ENCODE data around the gene VPS35L. TPM values are rescaled to one million over a fixed set of nuclear protein-coding genes. Genes with fewer than 3 reads are reported as not detected.

Gene VPS35L
- total and polyA plus RNA-seq, 4 donors, result 27.4 to 65.4 (median 47.1) TPM

GRCh38 chr16:19528666-19529065, 26.8 kb upstream of the VPS35L start:
- Histone ChIP-seq H3K27ac (ENCODE audit: low read depth in 1 of 2, low read length in 1 of 2) (no peak overlapping the region), H3K9ac (ENCODE audit: insufficient read depth in 1 of 2, low read length in 2 of 2) (no peak overlapping the region), H3K4me1 (ENCODE audit: control insufficient read depth in 5 of 5, insufficient read depth in 5 of 5, low read length in 5 of 5) (peaks cover 0 to 16% (median 4%) of the 10 kb centered on the region in 5 donors), H3K36me3 (ENCODE audit: control insufficient read depth in 4 of 4, insufficient read depth in 4 of 4, low read length in 4 of 4) (peaks cover 4 to 30% (median 14%) of the 10 kb centered on the region in 4 donors), H3K9me3 (ENCODE audit: control insufficient read depth in 4 of 4, insufficient read depth in 3 of 4, low read length in 3 of 4) (no peaks in the 10 kb centered on the region), H3K27me3 (ENCODE audit: control insufficient read depth in 3 of 3, insufficient read depth in 3 of 3, low read length in 2 of 3) (no peaks in the 10 kb centered on the region), H3K4me3 (no peak overlapping the region)
- TF ChIP-seq CTCF (IDR thresholded peaks at IDR 0.05; ENCODE audit: control extremely low read depth, extremely low read depth), result no peak
- ATAC-seq (ENCODE audit: insufficient read depth, low FRiP score), result no peak
- WGBS, 2 donors, result 97 to 98% methylated on average over 3 of the region's 3 CpGs
- DNase-seq, result no peak

GRCh38 chr16:19532601-19533000, 22.9 kb upstream of the VPS35L start:
- WGBS, 2 donors, result 61 to 87% methylated on average over 1 of the region's 1 CpG
- no peak overlapping the region for H3K4me3 ChIP-seq
- no peak overlapping the region for H3K27ac ChIP-seq (ENCODE audit: low read depth in 1 of 2, low read length in 1 of 2)
- no peaks in the 10 kb centered on the region for H3K9me3 ChIP-seq (ENCODE audit: control insufficient read depth in 4 of 4, insufficient read depth in 3 of 4, low read length in 3 of 4)
- no peaks in the 10 kb centered on the region for H3K4me1 ChIP-seq (ENCODE audit: control insufficient read depth in 5 of 5, insufficient read depth in 5 of 5, low read length in 5 of 5)
- H3K9ac ChIP-seq (ENCODE audit: insufficient read depth in 1 of 2, low read length in 2 of 2), result no peak overlapping the region
- DNase-seq, result no peak
- ATAC-seq (ENCODE audit: insufficient read depth, low FRiP score), result no peak
- no peaks in the 10 kb centered on the region for H3K27me3 ChIP-seq (ENCODE audit: control insufficient read depth in 3 of 3, insufficient read depth in 3 of 3, low read length in 2 of 3)
- TF ChIP-seq CTCF (IDR thresholded peaks at IDR 0.05; ENCODE audit: control extremely low read depth, extremely low read depth), result no peak
- peaks cover 9 to 41% (median 22%) of the 10 kb centered on the region in 4 donors for H3K36me3 ChIP-seq (ENCODE audit: control insufficient read depth in 4 of 4, insufficient read depth in 4 of 4, low read length in 4 of 4)

- H3K27ac ChIP-seq (ENCODE audit: low read depth in 1 of 2, low read length in 1 of 2), result no peak overlapping the region
- no peak overlapping the region for H3K9ac ChIP-seq (ENCODE audit: insufficient read depth in 1 of 2, low read length in 2 of 2)
- TF ChIP-seq CTCF (IDR thresholded peaks at IDR 0.05; ENCODE audit: control extremely low read depth, extremely low read depth), result no peak
- no peaks in the 10 kb centered on the region for H3K27me3 ChIP-seq (ENCODE audit: control insufficient read depth in 3 of 3, insufficient read depth in 3 of 3, low read length in 2 of 3)
- H3K4me1 ChIP-seq (ENCODE audit: control insufficient read depth in 5 of 5, insufficient read depth in 5 of 5, low read length in 5 of 5), result no peaks in the 10 kb centered on the region
- no peak overlapping the region for H3K4me3 ChIP-seq
- WGBS, 2 donors, result 97 to 98% methylated on average over 6 of the region's 6 CpGs
- no peak for DNase-seq
- H3K36me3 ChIP-seq (ENCODE audit: control insufficient read depth in 4 of 4, insufficient read depth in 4 of 4, low read length in 4 of 4), result peaks cover 17 to 42% (median 23%) of the 10 kb centered on the region in 4 donors
- H3K9me3 ChIP-seq (ENCODE audit: control insufficient read depth in 4 of 4, insufficient read depth in 3 of 4, low read length in 3 of 4), result no peaks in the 10 kb centered on the region
- ATAC-seq (ENCODE audit: insufficient read depth, low FRiP score), result no peak
Measured at GRCh38 chr16:19540241-19540970, 15.1 kb upstream of the VPS35L start.
